GM21515 (cell line): ENCODE data around the gene PROX2.

Source experiments
- ATAC-seq: cut with Tn5 transposase; IDR thresholded peaks from one replicate; pipeline ENCODE4 v1.9.1; 2021; ENCODE audit not compliant: unreplicated experiment

Gene PROX2

GRCh38 chr14:74881431-74882102 is 5.6 kb upstream of the PROX2 start, which contains the start of gene DLST:
Gene DLST, plus strand, starts transcription at chr14:74881916. Its CDS starts 38 bp downstream, at chr14:74881954.
- peak; percentile 82 for ATAC-seq

- no peak for ATAC-seq
Measured at GRCh38 chr14:74879427-74880182, 3.7 kb upstream of the PROX2 start.

GRCh38 chr14:74875204-74875603 is 741 bp downstream of the PROX2 start:
- ATAC-seq: no peak

- ATAC-seq: no peak
Measured at GRCh38 chr14:74871819-74872218, 4.1 kb downstream of the PROX2 start.

GRCh38 chr14:74868739-74869138 is 7.2 kb downstream of the PROX2 start:
- ATAC-seq: no peak

GRCh38 chr14:74867673-74868072 is 8.3 kb downstream of the PROX2 start:
- ATAC-seq: no peak

GRCh38 chr14:74866708-74867389 is 9.1 kb downstream of the PROX2 start:
- no peak for ATAC-seq

GRCh38 chr14:74865156-74865555 is 10.8 kb downstream of the PROX2 start:
- ATAC-seq: no peak

- ATAC-seq: no peak
Measured at GRCh38 chr14:74864198-74864597, 11.7 kb downstream of the PROX2 start.

GRCh38 chr14:74863274-74863673 is 12.7 kb downstream of the PROX2 start:
- ATAC-seq: no peak

- no peak for ATAC-seq
Measured at GRCh38 chr14:74861734-74862090, 14.2 kb downstream of the PROX2 start.

GRCh38 chr14:74860899-74861733 is 14.8 kb downstream of the PROX2 start:
- ATAC-seq: no peak

- no peak for ATAC-seq
Measured at GRCh38 chr14:74859757-74860552, 16.0 kb downstream of the PROX2 start.

GRCh38 chr14:74858022-74858421 is 17.9 kb downstream of the PROX2 start:
- no peak for ATAC-seq

- no peak for ATAC-seq
Measured at GRCh38 chr14:74856366-74856765, 19.6 kb downstream of the PROX2 start.

- ATAC-seq: no peak
Measured at GRCh38 chr14:74855945-74856344, 20.0 kb downstream of the PROX2 start.

- no peak for ATAC-seq
Measured at GRCh38 chr14:74855021-74855420, 20.9 kb downstream of the PROX2 start.

GRCh38 chr14:74853581-74853980 is 22.4 kb downstream of the PROX2 start:
- no peak for ATAC-seq

- ATAC-seq: no peak
Measured at GRCh38 chr14:74852922-74853530, 22.9 kb downstream of the PROX2 start.

- ATAC-seq: no peak
Measured at GRCh38 chr14:74848768-74849167, 27.2 kb downstream of the PROX2 start.
